Activated CD8-positive, alpha-beta T cell treated with anti-CD3 and anti-CD28 coated beads for 36 hours (primary cell): ENCODE data around the gene CTXN1. TPM values are rescaled to one million over a fixed set of nuclear protein-coding genes. Genes with fewer than 3 reads are reported as not detected.

Experiments
- ATAC-seq: fragments of 200-7000 bp; cut with Tn5 transposase; one replicate; pipeline ENCODE4 v1.10.0; 2021; ENCODE audit warnings: mild to moderate bottlenecking, moderate library complexity
- CTCF ChIA-PET: fragments of 350-600 bp; sonication (Branson Sonifier 250); formaldehyde crosslinking; loops from one replicate; lab custom pipeline; 2021; ENCODE audit warnings: antibody characterized with exemption; lab: Charles Lee
- POLR2A ChIA-PET: fragments of 350-600 bp; sonication (Branson Sonifier 250); formaldehyde crosslinking; loops from one replicate; lab custom pipeline; 2021; ENCODE audit warnings: antibody characterized with exemption; lab: Charles Lee
- DNase-seq: peaks from one replicate; pipeline ENCODE4 v3.0.0-alpha.2; 2020
- H3K27ac Mint-ChIP-seq: one replicate; pipeline ENCODE4 v1.8.0; 2021; ENCODE audit warnings: mild to moderate bottlenecking, mixed read lengths
- H3K27me3 Mint-ChIP-seq: one replicate; pipeline ENCODE4 v1.8.0; 2021; ENCODE audit warnings: mixed read lengths
- H3K36me3 Mint-ChIP-seq: one replicate; pipeline ENCODE4 v1.8.0; 2021; ENCODE audit warnings: low read depth, mixed read lengths
- H3K4me1 Mint-ChIP-seq: one replicate; pipeline ENCODE4 v1.8.0; 2021; ENCODE audit warnings: low read depth, mixed read lengths
- H3K4me3 Mint-ChIP-seq: one replicate; pipeline ENCODE4 v1.8.0; 2021; ENCODE audit warnings: mild to moderate bottlenecking, moderate library complexity, mixed read lengths
- H3K9me3 Mint-ChIP-seq: one replicate; pipeline ENCODE4 v1.8.0; 2021; ENCODE audit warnings: mixed read lengths
- CTCF ChIP-seq: fragments of 200-600 bp; IDR thresholded peaks from one replicate; pipeline ENCODE4 v1.8.0; 2022; ENCODE audit warnings: antibody characterized with exemption, mild to moderate bottlenecking
- intact Hi-C: fragments of 100-400 bp; cut with micrococcal nuclease; formaldehyde crosslinking; loops from one replicate; pipeline ENCODE4 v1.10.0; 2022
- total RNA-seq, 2 experiments: library from RNA; stranded (reverse); gene quantifications; one replicate each; pipeline ENCODE4 v1.2.3, GENCODE V29; 2021

CTXN1 gene
- total RNA-seq, 2 experiments from 2014 or later = 0.74 to 0.87 TPM

- TF ChIP-seq CTCF = no peak
- Mint-ChIP-seq H3K36me3 (peaks cover 38% of the 10 kb centered on the region), H3K9me3 (no peaks in the 10 kb centered on the region), H3K27me3 (no peaks in the 10 kb centered on the region), H3K4me1 (peaks cover 6% of the 10 kb centered on the region), H3K27ac (no peak overlapping the region), H3K4me3 (no peak overlapping the region)
- ChIA-PET POLR2A (no interaction called here), CTCF (interaction anchor here (1.1 kb wide), 1 partner anchor 15 kb away, joined by 3 read pairs; the partner anchor contains the start of gene SNAPC2)
- ATAC-seq = no peak
- intact Hi-C loops = no loop called here
- DNase-seq = no peak
Measured at GRCh38 chr19:7933828-7934725, 8.1 kb upstream of the CTXN1 start.

GRCh38 chr19:7933411-7933810 lies 7.5 kb upstream of the CTXN1 start:
- peaks cover 7% of the 10 kb centered on the region for H3K4me1 Mint-ChIP-seq
- CTCF ChIA-PET = interaction anchor here (1.1 to 1.3 kb wide), 2 partner anchors 9 to 14 kb away, joined by 3 read pairs; partner anchors contain the start of gene SNAPC2
- peak; percentile 39 for TF ChIP-seq CTCF
- H3K9me3 Mint-ChIP-seq = no peaks in the 10 kb centered on the region
- no peak for ATAC-seq
- POLR2A ChIA-PET = interaction anchor here (7.7 kb wide), 1 partner anchor 9 kb away, joined by 81 read pairs; the partner anchor contains the start of gene TIMM44
- H3K36me3 Mint-ChIP-seq = peaks cover 39% of the 10 kb centered on the region
- H3K27me3 Mint-ChIP-seq = no peaks in the 10 kb centered on the region
- H3K4me3 Mint-ChIP-seq = no peak overlapping the region
- intact Hi-C loops = no loop called here
- DNase-seq = no peak
- no peak overlapping the region for H3K27ac Mint-ChIP-seq

DNA sequence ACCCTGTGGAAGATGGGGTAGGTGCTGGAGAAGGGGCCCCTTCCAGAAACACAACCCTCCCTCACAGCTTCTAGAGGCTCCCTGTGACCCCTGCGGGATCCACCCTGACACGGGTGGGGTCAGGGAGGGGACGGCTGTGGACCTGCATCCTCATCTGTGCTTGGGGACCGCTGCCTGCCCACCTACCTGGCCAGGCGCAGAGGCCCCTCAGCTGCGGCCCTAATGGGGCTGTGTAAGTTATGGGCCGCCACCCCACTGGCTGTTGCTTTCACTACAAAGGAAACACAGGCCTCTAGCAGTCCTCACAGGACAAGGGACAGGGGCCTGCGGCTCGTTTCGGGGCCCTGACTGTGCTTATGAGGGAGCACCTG lies 7.0 kb upstream of the CTXN1 start:
- DNase-seq = no peak
- CTCF ChIA-PET = interaction anchor here (1.1 to 1.3 kb wide), 2 partner anchors 10 to 13 kb away, joined by 3 read pairs; partner anchors contain the start of gene SNAPC2
- no peak overlapping the region for H3K27ac Mint-ChIP-seq
- intact Hi-C loops = no loop called here
- peaks cover 9% of the 10 kb centered on the region for H3K4me1 Mint-ChIP-seq
- ATAC-seq = no peak
- no peaks in the 10 kb centered on the region for H3K27me3 Mint-ChIP-seq
- TF ChIP-seq CTCF = no peak
- POLR2A ChIA-PET = interaction anchor here (7.7 kb wide), 1 partner anchor 10 kb away, joined by 81 read pairs; the partner anchor contains the start of gene TIMM44
- peaks cover 41% of the 10 kb centered on the region for H3K36me3 Mint-ChIP-seq
- no peak overlapping the region for H3K4me3 Mint-ChIP-seq
- H3K9me3 Mint-ChIP-seq = no peaks in the 10 kb centered on the region

- no peak overlapping the region for H3K4me3 Mint-ChIP-seq
- ChIA-PET CTCF (interaction anchor here (1.3 kb wide), 1 partner anchor 10 kb away, joined by 3 read pairs; no protein-coding TSS in a partner anchor), POLR2A (interaction anchor here (1.5 to 7.7 kb wide), 3 partner anchors 10 to 18 kb away, joined by 3 to 81 read pairs (median 7); partner anchors contain the start of genes SNAPC2, TGFBR3L and TIMM44)
- no peaks in the 10 kb centered on the region for H3K27me3 Mint-ChIP-seq
- DNase-seq = no peak
- TF ChIP-seq CTCF = no peak
- intact Hi-C loops = no loop called here
- peaks cover 9% of the 10 kb centered on the region for H3K4me1 Mint-ChIP-seq
- no peaks in the 10 kb centered on the region for H3K9me3 Mint-ChIP-seq
- H3K27ac Mint-ChIP-seq = no peak overlapping the region
- peaks cover 39% of the 10 kb centered on the region for H3K36me3 Mint-ChIP-seq
- no peak for ATAC-seq
Measured at GRCh38 chr19:7932276-7932929, 6.5 kb upstream of the CTXN1 start.
